ENCODE results near the gene ELF1. TPM values are rescaled to one million over a fixed set of nuclear protein-coding genes. Genes with fewer than 3 reads are reported as not detected.

Gene ELF1
- total and polyA plus RNA-seq, 2 donors from 2014 or later = 12.0 to 95.1 TPM

DNA sequence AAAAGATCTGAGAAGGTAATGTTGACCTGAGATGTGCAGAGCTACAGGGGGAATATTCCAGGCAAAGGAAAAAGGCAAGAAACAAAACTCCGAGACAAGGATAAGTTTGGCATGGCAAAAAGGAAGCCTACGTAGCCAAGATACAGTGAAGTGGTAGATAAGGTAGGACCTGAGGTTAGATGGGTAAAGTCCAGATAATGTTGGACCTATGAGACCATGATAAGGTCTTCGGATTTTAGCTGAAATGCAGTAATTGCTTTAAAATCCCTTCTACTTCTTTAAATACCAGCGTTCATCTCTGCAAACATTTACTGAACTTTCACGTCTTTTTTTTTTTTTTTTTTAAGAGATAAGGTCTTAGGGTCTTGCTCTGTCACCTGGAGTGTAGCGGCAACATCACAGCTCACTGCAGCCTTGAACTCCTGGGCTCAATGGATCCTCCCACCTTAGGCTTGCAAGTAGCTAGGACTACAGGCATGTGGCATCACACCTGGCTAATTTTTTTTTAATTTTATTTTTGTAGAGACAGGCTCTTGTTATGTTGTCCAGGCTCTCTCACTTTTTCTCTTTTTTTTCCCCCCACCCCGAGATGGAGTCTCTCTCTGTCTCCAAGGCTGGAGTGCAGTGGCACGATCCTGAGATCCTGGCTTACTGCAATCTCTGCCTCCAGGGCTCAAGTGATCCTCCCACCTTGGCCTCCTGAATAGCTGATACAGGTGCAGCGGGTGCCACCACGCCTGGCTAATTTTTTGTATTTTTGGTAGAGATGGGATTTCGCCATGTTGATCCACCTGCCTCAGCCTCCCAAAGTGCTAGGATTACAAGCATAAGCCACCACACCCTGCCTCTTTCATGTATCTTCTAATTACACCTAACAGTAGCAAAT lies 38.0 kb upstream of the ELF1 start:
- FAIRE-seq (no peak), DNase-seq (no peak)
- Histone ChIP-seq H3K27ac (ENCODE audit: low read depth in 2 of 2, low read length in 2 of 2) (no peak overlapping the region), H3K36me3 (ENCODE audit: control insufficient read depth in 2 of 3, insufficient read depth in 3 of 3, low read length in 3 of 3) (no peaks in the 10 kb centered on the region), H3K9ac (ENCODE audit: low read length in 3 of 3) (no peak overlapping the region), H3K4me3 (ENCODE audit: low read length in 3 of 3) (no peak overlapping the region), H3K27me3 (ENCODE audit: control insufficient read depth, insufficient read depth, low read length) (no peaks in the 10 kb centered on the region), H3K9me3 (ENCODE audit: control insufficient read depth in 2 of 3, insufficient read depth in 1 of 3, low read length in 3 of 3) (no peaks in the 10 kb centered on the region), H3K4me1 (ENCODE audit: control insufficient read depth in 2 of 3, insufficient read depth in 2 of 3, low read depth in 1 of 3, low read length in 3 of 3) (peaks cover 0 to 25% (median 9%) of the 10 kb centered on the region in 3 donors)
- TF ChIP-seq, protein P1, sequence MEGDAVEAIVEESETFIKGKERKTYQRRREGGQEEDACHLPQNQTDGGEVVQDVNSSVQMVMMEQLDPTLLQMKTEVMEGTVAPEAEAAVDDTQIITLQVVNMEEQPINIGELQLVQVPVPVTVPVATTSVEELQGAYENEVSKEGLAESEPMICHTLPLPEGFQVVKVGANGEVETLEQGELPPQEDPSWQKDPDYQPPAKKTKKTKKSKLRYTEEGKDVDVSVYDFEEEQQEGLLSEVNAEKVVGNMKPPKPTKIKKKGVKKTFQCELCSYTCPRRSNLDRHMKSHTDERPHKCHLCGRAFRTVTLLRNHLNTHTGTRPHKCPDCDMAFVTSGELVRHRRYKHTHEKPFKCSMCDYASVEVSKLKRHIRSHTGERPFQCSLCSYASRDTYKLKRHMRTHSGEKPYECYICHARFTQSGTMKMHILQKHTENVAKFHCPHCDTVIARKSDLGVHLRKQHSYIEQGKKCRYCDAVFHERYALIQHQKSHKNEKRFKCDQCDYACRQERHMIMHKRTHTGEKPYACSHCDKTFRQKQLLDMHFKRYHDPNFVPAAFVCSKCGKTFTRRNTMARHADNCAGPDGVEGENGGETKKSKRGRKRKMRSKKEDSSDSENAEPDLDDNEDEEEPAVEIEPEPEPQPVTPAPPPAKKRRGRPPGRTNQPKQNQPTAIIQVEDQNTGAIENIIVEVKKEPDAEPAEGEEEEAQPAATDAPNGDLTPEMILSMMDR (IDR thresholded peaks at IDR 0.05; ENCODE audit: borderline replicate concordance, extremely low read depth, insufficient read depth) = no peak
- intact Hi-C loops (cut with DNase I) = loop anchor here (10.0 kb wide), 1 partner anchor 132 kb away; no protein-coding TSS in a partner anchor

DNA sequence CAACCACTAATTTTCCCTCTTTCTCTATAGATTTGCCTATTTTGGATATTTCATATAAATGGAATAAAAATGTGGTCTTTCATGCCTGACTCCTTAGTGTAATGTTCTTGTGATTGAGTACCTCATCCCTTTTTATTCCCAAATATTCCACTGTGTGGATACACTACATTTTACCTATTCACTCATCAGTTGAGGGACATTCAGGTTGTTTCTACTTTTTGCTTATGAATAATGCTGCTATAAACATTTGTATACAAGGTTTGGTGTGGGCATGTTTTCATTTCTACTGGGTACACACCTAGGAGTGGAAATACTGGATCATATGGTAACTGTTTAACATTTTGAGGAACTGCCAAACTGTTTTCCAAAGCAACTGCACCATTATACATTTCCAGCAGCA lies 37.1 kb upstream of the ELF1 start:
- FAIRE-seq (no peak), DNase-seq (no peak)
- intact Hi-C loops (cut with DNase I) = loop anchor here (10.0 kb wide), 1 partner anchor 131 kb away; no protein-coding TSS in a partner anchor
- TF ChIP-seq, protein P1 (IDR thresholded peaks at IDR 0.05; ENCODE audit: borderline replicate concordance, extremely low read depth, insufficient read depth) = no peak
- no peak overlapping the region for H3K27ac ChIP-seq (ENCODE audit: low read depth in 2 of 2, low read length in 2 of 2)
- H3K9ac ChIP-seq (ENCODE audit: low read length in 3 of 3) = no peak overlapping the region
- peaks cover 0 to 25% (median 9%) of the 10 kb centered on the region in 3 donors for H3K4me1 ChIP-seq (ENCODE audit: control insufficient read depth in 2 of 3, insufficient read depth in 2 of 3, low read depth in 1 of 3, low read length in 3 of 3)
- no peak overlapping the region for H3K4me3 ChIP-seq (ENCODE audit: low read length in 3 of 3)
- no peaks in the 10 kb centered on the region for H3K27me3 ChIP-seq (ENCODE audit: control insufficient read depth, insufficient read depth, low read length)
- H3K9me3 ChIP-seq (ENCODE audit: control insufficient read depth in 2 of 3, insufficient read depth in 1 of 3, low read length in 3 of 3) = no peaks in the 10 kb centered on the region
- H3K36me3 ChIP-seq (ENCODE audit: control insufficient read depth in 2 of 3, insufficient read depth in 3 of 3, low read length in 3 of 3) = no peaks in the 10 kb centered on the region

GRCh38 chr13:41054919-41055619 lies 36.0 kb upstream of the ELF1 start:
- FAIRE-seq (no peak), DNase-seq (no peak)
- Histone ChIP-seq H3K9me3 (ENCODE audit: control insufficient read depth in 2 of 3, insufficient read depth in 1 of 3, low read length in 3 of 3) (no peaks in the 10 kb centered on the region), H3K4me1 (ENCODE audit: control insufficient read depth in 2 of 3, insufficient read depth in 2 of 3, low read depth in 1 of 3, low read length in 3 of 3) (peaks cover 0 to 25% (median 9%) of the 10 kb centered on the region in 3 donors), H3K9ac (ENCODE audit: low read length in 3 of 3) (no peak overlapping the region), H3K27ac (ENCODE audit: low read depth in 2 of 2, low read length in 2 of 2) (no peak overlapping the region), H3K36me3 (ENCODE audit: control insufficient read depth in 2 of 3, insufficient read depth in 3 of 3, low read length in 3 of 3) (no peaks in the 10 kb centered on the region), H3K27me3 (ENCODE audit: control insufficient read depth, insufficient read depth, low read length) (no peaks in the 10 kb centered on the region), H3K4me3 (ENCODE audit: low read length in 3 of 3) (no peak overlapping the region)
- intact Hi-C loops (cut with DNase I) = loop anchor here (10.0 kb wide), 1 partner anchor 130 kb away; no protein-coding TSS in a partner anchor
- TF ChIP-seq, protein P1 (IDR thresholded peaks at IDR 0.05; ENCODE audit: borderline replicate concordance, extremely low read depth, insufficient read depth) = no peak
